Osteoblast (primary cell): ENCODE measurements around the gene TAS1R1. TPM values are rescaled to one million over a fixed set of nuclear protein-coding genes. Genes with fewer than 3 reads are reported as not detected.
A peak's percentile ranks its signal among the peaks of the same experiment; 100 is the strongest.

Experiments used
- DNase-seq: peaks from one replicate; pipeline ENCODE4 v3.0.0; 2011; ENCODE audit warnings: low spot score, mixed read lengths; ENCODE audit not compliant: insufficient read length; ENCODE audit errors: missing footprints
- H2AFZ ChIP-seq: 2 replicates; pipeline ENCODE4 v1.6.0; 2011; ENCODE audit warnings: mild to moderate bottlenecking, low read length
- H3K27ac ChIP-seq: 2 replicates; pipeline ENCODE4 v1.5.1; 2011; ENCODE audit warnings: mild to moderate bottlenecking, low read depth, low read length, moderate library complexity
- H3K27me3 ChIP-seq: 2 replicates; pipeline ENCODE4 v1.6.0; 2012; ENCODE audit warnings: mild to moderate bottlenecking, control low read depth, inconsistent platforms, low read length, moderate library complexity; ENCODE audit not compliant: insufficient read depth
- H3K36me3 ChIP-seq: 2 replicates; pipeline ENCODE4 v1.5.1; 2011; ENCODE audit warnings: mild to moderate bottlenecking, low read length, control low read depth, moderate library complexity; ENCODE audit not compliant: insufficient read depth
- H3K4me1 ChIP-seq: 2 replicates; pipeline ENCODE4 v1.5.1; 2011; ENCODE audit warnings: mild to moderate bottlenecking, low read length, control low read depth, moderate library complexity; ENCODE audit not compliant: insufficient read depth
- H3K4me2 ChIP-seq: 2 replicates; pipeline ENCODE4 v1.6.0; 2011; ENCODE audit warnings: mild to moderate bottlenecking, low read length; ENCODE audit not compliant: insufficient read depth
- H3K4me3 ChIP-seq: fragments of 200-600 bp; sonication (generic); 3 replicates; pipeline ENCODE4 v1.5.1; 2012; ENCODE audit warnings: mild to moderate bottlenecking, low read length, inconsistent platforms; ENCODE audit not compliant: insufficient read depth
- H3K79me2 ChIP-seq: 2 replicates; pipeline ENCODE4 v1.6.0; 2012; ENCODE audit warnings: mild to moderate bottlenecking, low read length, control low read depth, inconsistent platforms; ENCODE audit not compliant: insufficient read depth
- H3K9me3 ChIP-seq: 2 replicates; pipeline ENCODE4 v1.5.1; 2011; ENCODE audit warnings: low read depth, low read length, control low read depth
- H4K20me1 ChIP-seq: 2 replicates; pipeline ENCODE4 v1.6.0; 2012; ENCODE audit warnings: mild to moderate bottlenecking, low read length, control low read depth; ENCODE audit not compliant: insufficient read depth
- CTCF ChIP-seq: IDR thresholded peaks from 2 replicates; pipeline ENCODE4 v1.5.1; 2011; ENCODE audit warnings: mild to moderate bottlenecking, low read depth, low read length, moderate library complexity; ENCODE audit errors: extremely low read depth
- total RNA-seq: library from RNA; depleted of rRNA; stranded (reverse); fragments of >200 nt; gene quantifications from 2 replicates; pipeline ENCODE4 v1.2.3, GENCODE V29; 2012

TAS1R1 gene
- total RNA-seq, 1 donor = under 0.01 TPM

GRCh38 chr1:6600410-6601048 lies 45.4 kb downstream of the TAS1R1 start:
- TF ChIP-seq CTCF = no peak
- Histone ChIP-seq H4K20me1 (peaks cover 63% of the 10 kb centered on the region), H3K4me1 (peaks cover 35% of the 10 kb centered on the region), H3K36me3 (peaks cover 38% of the 10 kb centered on the region), H3K9me3 (no peaks in the 10 kb centered on the region), H2AFZ (peak overlapping the region; percentile 32), H3K79me2 (peaks cover 67% of the 10 kb centered on the region), H3K4me3 (peak overlapping the region; percentile 85), H3K4me2 (peak overlapping the region; percentile 100), H3K27me3 (no peaks in the 10 kb centered on the region), H3K27ac (peak overlapping the region; percentile 79)
- DNase-seq = peak; percentile 90

- Histone ChIP-seq H3K27ac (peak overlapping the region; percentile 79), H3K4me3 (peak overlapping the region; percentile 85), H4K20me1 (peaks cover 55% of the 10 kb centered on the region), H2AFZ (peak overlapping the region; percentile 32), H3K4me1 (peaks cover 35% of the 10 kb centered on the region), H3K27me3 (no peaks in the 10 kb centered on the region), H3K36me3 (peaks cover 31% of the 10 kb centered on the region), H3K4me2 (peak overlapping the region; percentile 100), H3K9me3 (no peaks in the 10 kb centered on the region), H3K79me2 (peaks cover 59% of the 10 kb centered on the region)
- peak; percentile 98 for DNase-seq
- TF ChIP-seq CTCF = no peak
These were observed 46.2 kb downstream of the TAS1R1 start for GRCh38 chr1:6601049-6601922.

- Histone ChIP-seq H3K4me3 (peak overlapping the region; percentile 85), H3K79me2 (peaks cover 51% of the 10 kb centered on the region), H3K27ac (peak overlapping the region; percentile 79), H4K20me1 (peaks cover 47% of the 10 kb centered on the region), H3K9me3 (no peaks in the 10 kb centered on the region), H3K27me3 (no peaks in the 10 kb centered on the region), H3K4me1 (peaks cover 35% of the 10 kb centered on the region), H2AFZ (no peak overlapping the region), H3K36me3 (peaks cover 23% of the 10 kb centered on the region), H3K4me2 (peak overlapping the region; percentile 100)
- TF ChIP-seq CTCF = no peak
- no peak for DNase-seq
These were observed 47.0 kb downstream of the TAS1R1 start for GRCh38 chr1:6601923-6602668.
